Sciatic nerve (tissue), 2 donors: Measurements from ENCODE around the gene PLCXD1. TPM values are rescaled to one million over a fixed set of nuclear protein-coding genes. Genes with fewer than 3 reads are reported as not detected.
"Not testable (repeated sequence)": the region's sequence is repeated elsewhere in the genome, so short reads cannot be mapped to it uniquely, and the experiment has no call there.

ENCODE experiments used
- ATAC-seq: fragments of 200-7000 bp; cut with Tn5 transposase; one replicate; pipeline ENCODE4 v1.9.1; 2020; ENCODE audit warnings: mild to moderate bottlenecking, moderate library complexity
- DNase-seq: peaks from one replicate; pipeline ENCODE4 v3.0.0-alpha.2; 2020; ENCODE audit warnings: low spot score
- intact Hi-C: fragments of 100-400 bp; cut with DNase I; formaldehyde crosslinking; loops from one replicate; pipeline ENCODE4 v1.14.2; 2022
- total RNA-seq: library from RNA; stranded (reverse); fragmentation: NEBNext Ultra II Directional; extraction: Animal tissue kit (Norgen Biotek cat#: 25700); gene quantifications from one replicate; pipeline ENCODE4 v1.2.1, GENCODE V29; 2021
- donor health status: DM: no; HTN: no; CAD: no.
- donor health status: DM: no; HTN: no; CAD: no.

The PLCXD1 gene
- total RNA-seq, 1 donor from 2014 or later = 11.0 TPM

DNA sequence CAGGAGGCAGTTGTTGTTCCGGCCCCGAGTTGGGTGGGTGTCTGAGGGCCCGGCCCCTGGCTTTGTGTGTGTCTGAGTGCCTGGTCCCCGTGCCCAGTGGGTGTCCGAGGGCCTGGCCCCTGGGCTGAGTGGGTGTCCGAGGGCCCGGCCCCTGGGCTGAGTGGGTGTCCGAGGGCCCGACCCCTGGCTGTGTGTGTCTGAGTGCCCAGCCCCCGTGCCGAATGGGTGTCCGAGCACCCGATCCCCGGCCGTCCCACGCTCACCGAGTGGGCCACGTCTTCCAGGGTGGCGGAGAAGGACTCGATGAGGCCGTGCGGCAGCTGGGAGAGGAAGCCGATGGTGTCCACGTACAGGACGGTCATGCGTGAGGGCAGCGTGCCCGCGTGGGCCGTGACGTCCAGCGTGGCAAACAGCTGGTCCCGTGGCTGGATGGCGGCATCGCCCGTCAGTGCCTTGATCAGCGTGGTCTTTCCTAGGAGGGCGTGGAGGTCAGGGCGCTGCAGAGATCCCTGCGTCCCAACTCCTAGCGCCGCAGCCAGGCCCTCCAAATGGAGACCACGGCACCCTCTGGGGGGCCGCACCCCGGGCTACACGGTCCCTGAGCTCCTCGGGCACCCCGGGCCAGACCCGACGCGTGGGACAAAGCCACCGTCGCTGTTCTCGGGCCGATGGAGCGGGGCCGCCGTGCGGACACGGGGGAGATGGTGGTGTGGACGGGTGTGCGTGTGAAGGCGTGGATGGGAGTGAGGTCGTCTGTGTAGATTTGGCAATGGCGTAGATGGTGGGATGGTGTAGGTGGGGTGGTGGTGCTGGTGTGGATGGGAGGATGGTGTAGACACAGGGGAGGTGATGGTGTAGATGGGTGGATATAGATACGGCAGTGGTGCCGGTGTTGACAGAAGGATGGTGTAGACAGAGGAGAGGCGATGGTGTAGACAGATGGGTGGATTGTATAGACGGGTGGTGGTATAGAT is 30.3 kb downstream of the PLCXD1 start:
- ATAC-seq (peak; percentile 7), DNase-seq (peak; percentile 46)
- intact Hi-C loops = no loop called here

GRCh38 chrX:312621-313331 is 31.6 kb downstream of the PLCXD1 start:
- intact Hi-C loops = no loop called here
- DNase-seq = peak; percentile 53
- ATAC-seq = no peak

DNA sequence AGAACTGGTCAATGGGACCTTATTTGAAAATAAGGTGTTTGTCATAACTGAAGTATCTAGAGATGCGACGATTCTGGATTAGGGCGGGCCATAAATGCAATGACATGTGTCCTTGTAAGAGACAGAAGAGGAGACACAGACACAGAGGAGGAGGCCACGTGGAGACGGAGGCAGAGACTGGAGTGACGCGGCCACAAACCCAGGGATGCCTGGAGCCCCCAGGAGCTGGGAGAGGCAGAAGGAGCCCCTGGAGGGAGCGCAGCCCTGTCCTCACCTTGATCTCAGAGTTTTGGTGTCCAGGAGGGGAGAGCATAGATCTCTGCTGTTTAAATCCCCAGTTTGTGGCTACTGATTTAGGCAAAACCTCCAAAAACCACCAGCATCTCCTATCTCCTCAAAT is 32.4 kb downstream of the PLCXD1 start:
- ATAC-seq (no peak), DNase-seq (peak; percentile 44)
- intact Hi-C loops = no loop called here

GRCh38 chrX:314049-314448 is 32.9 kb downstream of the PLCXD1 start:
- intact Hi-C loops = no loop called here
- peak; percentile 53 for DNase-seq
- ATAC-seq = no peak

DNA sequence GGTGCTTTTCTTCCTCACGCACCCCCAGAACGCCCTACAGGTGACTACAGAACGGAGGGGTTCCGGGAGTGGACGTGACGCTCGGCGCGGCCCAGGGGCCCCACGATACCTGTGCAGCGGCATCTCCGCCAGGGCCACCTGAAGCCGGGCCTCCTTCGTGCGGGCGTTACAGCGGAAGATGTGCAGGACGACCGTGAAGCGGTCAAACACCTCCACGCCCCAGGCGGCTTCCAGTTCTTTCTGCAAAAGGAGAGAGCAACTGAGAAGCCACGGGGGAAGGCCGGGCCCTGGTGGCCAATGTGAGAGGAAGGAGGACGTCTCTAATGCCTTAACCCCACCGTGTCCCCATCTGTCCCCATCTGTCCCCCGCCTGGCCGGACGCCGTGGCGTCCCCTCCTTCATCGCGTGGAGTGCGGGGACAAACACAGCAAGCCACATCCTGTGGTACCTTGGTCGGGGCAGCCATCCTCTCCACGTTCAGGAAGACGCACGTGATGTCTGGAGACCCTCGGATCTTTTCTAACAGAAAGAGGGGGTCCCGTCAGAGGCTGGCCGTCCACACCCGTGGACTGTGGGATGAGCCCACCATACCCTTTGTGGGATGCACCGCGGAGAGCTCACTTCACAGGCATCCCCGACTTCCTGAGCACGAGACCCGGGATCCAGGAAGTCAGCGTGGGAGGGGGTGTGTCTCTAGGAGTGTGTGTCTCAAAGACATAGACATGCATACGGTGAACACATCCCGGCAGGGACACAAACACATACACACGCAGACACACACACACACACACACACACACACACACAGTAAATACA is 33.8 kb downstream of the PLCXD1 start:
- DNase-seq = peak; percentile 61
- intact Hi-C loops = no loop called here
- no peak for ATAC-seq

GRCh38 chrX:316351-317325 is 35.5 kb downstream of the PLCXD1 start:
- DNase-seq (peak; percentile 67), ATAC-seq (no peak)
- intact Hi-C loops = no loop called here

DNA sequence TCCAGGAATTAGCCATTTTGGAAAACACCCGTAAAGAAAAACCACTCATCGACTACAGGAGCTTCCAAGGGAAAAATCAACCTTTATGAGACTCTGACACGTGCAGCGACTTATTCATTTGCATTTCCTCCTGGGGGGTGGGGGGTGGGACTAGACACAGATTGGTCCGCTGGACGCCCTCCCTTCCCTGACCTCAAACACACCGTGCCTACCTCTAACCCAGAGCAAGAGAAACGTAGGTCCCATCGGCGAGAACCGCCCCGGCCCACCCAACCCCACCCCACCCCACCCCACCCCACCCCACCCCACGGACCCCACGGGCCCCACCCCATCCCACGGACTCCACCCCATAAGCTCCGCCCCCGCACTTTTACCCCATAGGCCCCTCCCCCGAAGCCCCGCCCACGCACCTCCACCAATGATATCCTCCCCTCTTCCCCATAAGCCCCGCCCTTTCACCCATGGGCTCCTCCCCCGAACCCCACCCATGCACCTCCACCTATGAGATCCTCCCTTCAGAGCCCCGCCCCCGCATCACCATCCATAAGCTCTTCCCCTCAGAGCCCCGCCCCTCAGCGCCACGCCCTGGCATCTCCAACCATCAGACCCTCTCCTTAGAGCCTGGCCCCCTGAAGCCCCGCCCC is 36.4 kb downstream of the PLCXD1 start:
- intact Hi-C loops = no loop called here
- ATAC-seq = no peak
- DNase-seq = peak; percentile 93

GRCh38 chrX:318068-318738 is 37.0 kb downstream of the PLCXD1 start:
- peak; percentile 99 for DNase-seq
- ATAC-seq = peak; percentile 90
- intact Hi-C loops = no loop called here

GRCh38 chrX:318739-319578 is 37.8 kb downstream of the PLCXD1 start, which contains the start of gene GTPBP6:
GTPBP6 (minus strand) TSS chrX:318796; CDS start chrX:318787, 9 bp downstream.
- intact Hi-C loops = no loop called here
- ATAC-seq (peak; percentile 96), DNase-seq (peak; percentile 100)

DNA sequence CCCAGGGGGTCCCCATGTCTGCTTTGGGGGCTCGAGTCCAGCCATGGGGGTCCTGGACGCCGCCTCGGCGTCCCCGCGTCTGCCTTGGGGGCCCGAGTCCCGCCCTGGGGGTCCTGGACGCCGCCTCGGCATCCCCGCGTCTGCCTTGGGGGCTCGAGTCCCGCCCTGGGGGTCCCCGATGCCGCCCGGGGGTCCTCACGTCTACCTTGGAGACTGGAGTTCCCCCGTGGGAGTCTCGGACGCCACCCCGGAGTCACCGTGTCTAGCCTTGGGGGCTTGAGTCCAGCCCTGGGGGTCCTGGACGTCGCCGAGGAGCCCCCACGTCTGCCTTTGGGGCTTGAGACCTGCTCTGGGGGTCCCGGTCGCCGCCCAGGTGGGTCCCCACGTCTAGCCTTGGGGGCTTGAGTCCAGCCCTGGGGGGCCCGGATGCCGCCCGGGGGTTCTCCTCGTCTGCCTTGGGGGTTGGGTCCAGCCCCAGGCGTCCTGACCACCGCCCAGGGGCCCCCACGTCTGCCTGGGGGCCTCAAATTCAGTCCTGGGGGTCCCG is 38.5 kb downstream of the PLCXD1 start:
- no peak for ATAC-seq
- peak; percentile 82 for DNase-seq
- intact Hi-C loops = no loop called here

- intact Hi-C loops = no loop called here
- DNase-seq = no peak
- ATAC-seq = no peak
Measured at GRCh38 chrX:320126-320783, 39.1 kb downstream of the PLCXD1 start.

DNA sequence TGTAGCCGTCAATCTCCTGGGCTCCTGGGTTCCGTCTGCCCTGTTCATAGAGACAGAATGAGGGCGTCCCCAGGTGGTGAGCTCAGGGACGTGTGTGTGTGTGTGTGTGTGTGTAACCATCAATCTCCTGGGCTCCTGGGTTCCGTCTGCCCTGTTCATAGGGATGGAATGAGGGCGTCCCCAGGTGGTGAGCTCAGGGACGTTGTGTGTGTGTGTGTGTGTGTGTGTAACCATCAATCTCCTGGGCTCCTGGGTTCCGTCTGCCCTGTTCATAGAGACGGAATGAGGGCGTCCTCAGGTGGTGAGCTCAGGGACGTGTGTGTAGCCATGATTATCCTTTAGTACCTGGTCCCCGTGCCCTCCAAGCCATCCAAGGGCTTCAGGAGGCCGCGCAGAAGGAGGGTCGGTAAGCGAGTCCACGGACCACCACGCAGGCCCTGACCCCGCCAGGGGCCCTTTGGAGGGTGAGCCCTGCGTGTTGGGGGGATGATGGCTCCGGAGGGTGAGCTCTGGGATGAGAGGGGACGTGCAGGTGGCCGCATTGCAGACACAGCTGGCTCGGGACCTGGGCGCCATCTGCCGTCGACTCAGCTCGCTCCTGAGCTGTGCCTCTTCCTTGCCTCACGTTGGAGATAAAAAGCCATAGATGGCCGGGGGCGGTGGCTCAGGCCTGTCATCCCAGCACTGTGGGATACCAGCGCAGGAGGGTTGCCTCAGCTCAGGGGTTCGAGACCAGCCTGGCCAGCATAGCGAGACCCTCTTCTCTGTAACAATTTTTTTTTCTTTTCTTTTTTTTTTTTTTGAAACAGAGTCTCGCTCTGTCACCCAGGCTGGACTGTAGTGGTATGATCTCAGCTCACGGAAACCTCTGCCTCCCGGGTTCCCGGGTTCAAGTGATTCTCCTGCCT is 42.8 kb downstream of the PLCXD1 start:
- intact Hi-C loops = no loop called here
- peak; percentile 2 for ATAC-seq
- DNase-seq = peak; percentile 76

- intact Hi-C loops, ATAC-seq: not testable (repeated sequence)
- DNase-seq = peak; percentile 46
Measured at GRCh38 chrX:324664-325063, 43.5 kb downstream of the PLCXD1 start.

DNA sequence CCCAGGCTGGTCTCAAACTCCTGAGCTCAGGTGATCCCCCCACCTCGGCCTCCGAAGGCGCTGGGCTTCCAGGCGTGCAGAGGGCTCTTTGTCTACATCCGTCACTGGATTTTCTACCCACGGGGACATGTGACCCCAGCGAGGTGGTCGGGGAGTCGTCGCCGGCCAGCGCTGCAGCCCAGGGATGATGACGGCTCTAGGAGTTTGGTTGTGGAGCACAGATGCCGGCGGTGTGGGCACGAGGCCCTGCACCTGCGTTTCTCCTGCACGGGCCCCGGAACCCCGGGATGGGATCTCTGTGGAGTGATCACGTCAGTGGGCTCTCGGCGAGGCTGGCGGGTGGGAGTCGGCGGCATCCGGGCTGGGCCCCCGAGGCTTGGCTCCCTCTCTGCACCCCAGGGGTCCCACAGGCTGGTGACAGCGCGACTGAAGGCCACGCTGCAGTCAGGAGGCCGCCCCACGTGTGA is 46.5 kb downstream of the PLCXD1 start:
- intact Hi-C loops = no loop called here
- peak; percentile 53 for DNase-seq
- ATAC-seq = no peak
